ENCODE results near the gene MAP3K8. TPM values are rescaled to one million over a fixed set of nuclear protein-coding genes. Genes with fewer than 3 reads are reported as not detected.

The MAP3K8 gene
- total and polyA plus RNA-seq, 2 of the 8 experiments (the other 6 are each of a cell fraction or from before 2014, with no cell fraction given) = 5.6 to 6.0 TPM

GRCh38 chr10:30463944-30464451 is 30.0 kb downstream of the MAP3K8 start:
- Histone ChIP-seq H3K4me2 (ENCODE audit: insufficient read depth in 1 of 2, low read depth in 2 of 2, low read length in 2 of 2) (no peak overlapping the region), H3K18ac (ENCODE audit: extremely low read depth, low read length) (no peak overlapping the region), H2AK5ac (ENCODE audit: low read depth, low read length) (no peak overlapping the region), H3K9ac (replicated peaks in 1 of 4; ENCODE audit: extremely low read depth in 1 of 4, low read depth in 3 of 4, low read length in 3 of 4) (no peak overlapping the region), H3K4me3 (ENCODE audit: extremely low read depth in 1 of 4, insufficient read depth in 2 of 4, low read depth in 3 of 4, low read length in 4 of 4) (no peak overlapping the region), H3K14ac (ENCODE audit: insufficient read length) (no peak overlapping the region), H3K56ac (replicated peaks; ENCODE audit: insufficient read length, low read depth, low read length) (no peak overlapping the region), H2BK120ac (replicated peaks; ENCODE audit: low read depth, low read length) (no peak overlapping the region), H4K20me1 (replicated peaks in 1 of 2; ENCODE audit: control insufficient read depth in 1 of 2, insufficient read depth in 2 of 2, low read length in 2 of 2) (no peaks in the 10 kb centered on the region), H2BK5ac (ENCODE audit: low read depth, low read length) (no peak overlapping the region), H3K36me3 (ENCODE audit: control insufficient read depth in 2 of 4, insufficient read depth in 4 of 4, low read length in 3 of 4) (peaks cover 2 to 14% (median 9%) of the 10 kb centered on the region in 4 experiments; a peak in 6 of 8 replicates), H3K9me3 (ENCODE audit: insufficient read depth in 2 of 2, low read depth in 1 of 2, low read length in 1 of 2) (no peaks in the 10 kb centered on the region), H2AFZ (ENCODE audit: low read length) (no peak overlapping the region), H3K23me2 (ENCODE audit: low read depth, low read length) (no peaks in the 10 kb centered on the region), H3K79me2 (ENCODE audit: control insufficient read depth in 1 of 2, insufficient read depth in 2 of 2, low read length in 2 of 2) (no peaks in the 10 kb centered on the region), H3K4ac (replicated peaks; ENCODE audit: insufficient read length, low read depth, low read length) (no peak overlapping the region), H2BK15ac (ENCODE audit: low read length) (no peak overlapping the region), H3K27me3 (replicated peaks in 1 of 4; ENCODE audit: control insufficient read depth in 3 of 4, extremely low read depth in 1 of 4, insufficient read depth in 3 of 4, low read length in 3 of 4) (no peaks in the 10 kb centered on the region), H3K79me1 (ENCODE audit: low read depth, low read length) (no peaks in the 10 kb centered on the region), H2BK12ac (ENCODE audit: low read depth, low read length) (no peak overlapping the region), H4K91ac (replicated peaks; ENCODE audit: insufficient read length, low read length) (no peak overlapping the region), H4K8ac (ENCODE audit: extremely low read depth, insufficient read depth, low read length) (no peak overlapping the region), H2BK20ac (ENCODE audit: low read length) (no peak overlapping the region), H3K4me1 (replicated peaks in 1 of 4; ENCODE audit: control insufficient read depth in 3 of 4, insufficient read depth in 4 of 4, low read length in 3 of 4) (peaks cover 0 to under 1% (median 0%) of the 10 kb centered on the region in 4 experiments; a peak in 1 of 7 replicates), H3K23ac (ENCODE audit: insufficient read length) (no peak overlapping the region), H4K5ac (ENCODE audit: insufficient read length, low read depth, low read length) (no peak overlapping the region), H3K27ac (ENCODE audit: low read depth, low read length) (no peak overlapping the region)
- ChIA-PET POLR2A (ENCODE audit: partially characterized antibody) (no interaction called here), CTCF (ENCODE audit: partially characterized antibody) (interaction anchor here (0.8 to 1.2 kb wide), 6 partner anchors 14 to 125 kb away, joined by 3 to 4 read pairs (median 4); no protein-coding TSS in a partner anchor)
- 90% methylated on average over 2 of the region's 2 CpGs; no CpG with 5 or more reads in 1 of the 2 experiments for WGBS, 2 experiments (ENCODE audit: extremely low coverage in 1 of 2, insufficient coverage in 1 of 2, insufficient read length in 1 of 2, insufficient replicate concordance in 2 of 2, low coverage in 1 of 2, low lambda C conversion rate in 2 of 2, missing lambda C conversion rate in 1 of 2)
- no peak for FAIRE-seq
- no peak for DNase-seq (ENCODE audit: low read depth in 1 of 2, low spot score in 2 of 2)
- TF ChIP-seq SIX5 (IDR thresholded peaks at IDR 0.05; ENCODE audit: low read depth, low read length) (no peak), JUN (IDR thresholded peaks at IDR 0.05; ENCODE audit: low read depth, low read length) (no peak), TAF7 (optimal IDR thresholded peaks at IDR 0.05; ENCODE audit: borderline replicate concordance, low read depth, low read length) (no peak), CTCF (IDR thresholded peaks at IDR 0.05; ENCODE audit: control extremely low read depth in 1 of 3, insufficient read depth in 1 of 3, low read depth in 1 of 3, low read length in 3 of 3) (no peak), MAFK (IDR thresholded peaks at IDR 0.05; ENCODE audit: low read depth, low read length) (no peak), EP300 (IDR thresholded peaks at IDR 0.05; ENCODE audit: borderline replicate concordance in 1 of 2, low read depth in 2 of 2, low read length in 2 of 2) (no peak), HDAC6 (IDR thresholded peaks at IDR 0.05; ENCODE audit: low read depth, low read length) (no peak), SP1 (IDR thresholded peaks at IDR 0.05; ENCODE audit: low read depth, low read length) (no peak), GTF2F1 (IDR thresholded peaks at IDR 0.05; ENCODE audit: borderline replicate concordance, low read depth, low read length) (no peak)

Data from H1 (cell line).